ENCODE data around the gene DLGAP4. TPM values are rescaled to one million over a fixed set of nuclear protein-coding genes. Genes with fewer than 3 reads are reported as not detected.

Gene DLGAP4
- total and polyA plus RNA-seq, 9 of the 15 experiments (the other 6 are each of a cell fraction or from before 2014, with no cell fraction given), result 0.31 to 34.1 (median 4.5) TPM

DNA sequence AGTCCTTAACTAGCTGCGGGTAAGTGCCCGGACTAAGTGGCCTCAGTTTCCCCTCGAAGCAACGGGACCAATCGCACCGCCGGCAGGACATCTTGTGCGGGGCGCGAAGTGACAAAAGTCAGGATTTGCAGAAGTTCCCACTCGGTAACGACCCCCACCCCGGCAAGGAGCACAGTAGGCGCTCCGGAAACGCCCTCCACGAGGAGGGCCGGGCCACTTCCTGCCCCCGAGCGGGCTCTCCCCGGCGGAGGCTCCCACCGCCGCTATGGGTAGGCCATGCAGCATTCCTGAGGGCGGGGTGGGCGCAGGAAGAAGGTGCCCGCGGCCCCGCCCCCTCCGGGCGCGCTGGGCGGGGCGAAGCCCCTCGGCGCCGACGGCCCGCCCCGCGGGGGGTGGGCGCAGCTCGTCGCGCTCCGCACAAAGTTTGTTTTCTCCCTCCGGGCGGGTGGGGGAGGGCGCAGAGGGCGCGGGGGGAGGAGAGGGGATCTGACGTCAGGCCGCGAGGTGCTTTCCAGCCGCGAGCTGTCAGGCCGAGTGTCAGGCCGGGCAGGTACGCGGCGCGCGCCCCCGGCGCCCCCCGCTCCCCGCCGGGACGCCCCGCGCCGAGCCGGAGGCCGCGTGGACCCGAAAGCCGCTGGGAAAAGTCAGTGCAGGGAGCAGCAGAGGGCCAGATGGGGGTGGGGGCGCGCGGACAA, 267.1 kb downstream of the DLGAP4 start, which contains the start of gene TGIF2 (continued):
- TF ChIP-seq, protein P1, sequence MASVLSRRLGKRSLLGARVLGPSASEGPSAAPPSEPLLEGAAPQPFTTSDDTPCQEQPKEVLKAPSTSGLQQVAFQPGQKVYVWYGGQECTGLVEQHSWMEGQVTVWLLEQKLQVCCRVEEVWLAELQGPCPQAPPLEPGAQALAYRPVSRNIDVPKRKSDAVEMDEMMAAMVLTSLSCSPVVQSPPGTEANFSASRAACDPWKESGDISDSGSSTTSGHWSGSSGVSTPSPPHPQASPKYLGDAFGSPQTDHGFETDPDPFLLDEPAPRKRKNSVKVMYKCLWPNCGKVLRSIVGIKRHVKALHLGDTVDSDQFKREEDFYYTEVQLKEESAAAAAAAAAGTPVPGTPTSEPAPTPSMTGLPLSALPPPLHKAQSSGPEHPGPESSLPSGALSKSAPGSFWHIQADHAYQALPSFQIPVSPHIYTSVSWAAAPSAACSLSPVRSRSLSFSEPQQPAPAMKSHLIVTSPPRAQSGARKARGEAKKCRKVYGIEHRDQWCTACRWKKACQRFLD (CRISPR knock-in tag; IDR thresholded peaks at IDR 0.05), result peak; percentile 21; the same call in 1 of the 2 replicates
- TF ChIP-seq NFE2 (IDR thresholded peaks at IDR 0.05; ENCODE audit: low read depth), result no peak
- no peak for TF ChIP-seq FOXP1 (CRISPR knock-in tag; IDR thresholded peaks at IDR 0.05)
- no peak; the same call in 1 of the 2 replicates for TF ChIP-seq MBD2 (IDR thresholded peaks at IDR 0.05; ENCODE audit: borderline replicate concordance, low read depth)
- TF ChIP-seq, protein P2, sequence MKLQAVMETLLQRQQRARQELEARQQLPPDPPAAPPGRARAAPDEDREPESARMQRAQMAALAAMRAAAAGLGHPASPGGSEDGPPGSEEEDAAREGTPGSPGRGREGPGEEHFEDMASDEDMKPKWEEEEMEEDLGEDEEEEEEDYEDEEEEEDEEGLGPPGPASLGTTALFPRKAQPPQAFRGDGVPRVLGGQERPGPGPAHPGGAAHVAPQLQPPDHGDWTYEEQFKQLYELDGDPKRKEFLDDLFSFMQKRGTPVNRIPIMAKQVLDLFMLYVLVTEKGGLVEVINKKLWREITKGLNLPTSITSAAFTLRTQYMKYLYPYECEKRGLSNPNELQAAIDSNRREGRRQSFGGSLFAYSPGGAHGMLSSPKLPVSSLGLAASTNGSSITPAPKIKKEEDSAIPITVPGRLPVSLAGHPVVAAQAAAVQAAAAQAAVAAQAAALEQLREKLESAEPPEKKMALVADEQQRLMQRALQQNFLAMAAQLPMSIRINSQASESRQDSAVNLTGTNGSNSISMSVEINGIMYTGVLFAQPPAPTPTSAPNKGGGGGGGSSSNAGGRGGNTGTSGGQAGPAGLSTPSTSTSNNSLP (IDR thresholded peaks at IDR 0.05; ENCODE audit: borderline replicate concordance, low read depth, low read length), result no peak
- no peak for TF ChIP-seq CEBPG (CRISPR knock-in tag; IDR thresholded peaks at IDR 0.05)
- no peak for TF ChIP-seq CEBPG (tag; conservative IDR thresholded peaks at IDR 0.05 in 1 of 2, IDR thresholded peaks at IDR 0.05 in 1 of 2)
- TF ChIP-seq ZNF668 (CRISPR knock-in tag; IDR thresholded peaks at IDR 0.05), result no peak
- no peak for TF ChIP-seq ZNF316 (IDR thresholded peaks at IDR 0.05)
- no peak for TF ChIP-seq EP300 (IDR thresholded peaks at IDR 0.05; ENCODE audit: low read length)
- 0 out of 2 replicates have a peak, but pooled peaks have one; percentile 23 for TF ChIP-seq ZNF431 (CRISPR knock-in tag; IDR thresholded peaks at IDR 0.05)

Data from K562 (cell line).